B cell (primary cell): ENCODE measurements around the gene NFASC. TPM values are rescaled to one million over a fixed set of nuclear protein-coding genes. Genes with fewer than 3 reads are reported as not detected.
A peak's percentile ranks its signal among the peaks of the same experiment; 100 is the strongest.

ENCODE experiments used
- ATAC-seq: fragments of 200-7000 bp; cut with Tn5 transposase; one replicate; pipeline ENCODE4 v1.10.0; 2021; ENCODE audit warnings: low read depth, mild to moderate bottlenecking, moderate number of reproducible peaks, moderate library complexity
- CTCF ChIA-PET: fragments of 350-600 bp; sonication (Branson Sonifier 250); formaldehyde crosslinking; loops from one replicate; lab custom pipeline; 2021; ENCODE audit warnings: antibody characterized with exemption, inconsistent platforms; lab: Charles Lee
- POLR2A ChIA-PET: fragments of 350-600 bp; sonication (Branson Sonifier 250); formaldehyde crosslinking; loops from one replicate; lab custom pipeline; 2021; ENCODE audit warnings: antibody characterized with exemption; lab: Charles Lee
- DNase-seq: peaks from one replicate; pipeline ENCODE4 v3.0.0; 2013
- H2AFZ ChIP-seq: 2 replicates; pipeline ENCODE4 v1.6.1; 2012; ENCODE audit warnings: mild to moderate bottlenecking, low read depth, low read length; ENCODE audit not compliant: insufficient read depth, poor library complexity, severe bottlenecking
- H3K27ac ChIP-seq, 2 donors: 1 replicate in 1 of 2; 2 replicates in 1 of 2; pipeline ENCODE4 v1.5.1; 2012 to 2013; ENCODE audit warnings: low read length in 2 of 2, mild to moderate bottlenecking in 2 of 2, moderate library complexity in 1 of 2
- H3K27me3 ChIP-seq, 4 experiments: fragments of 200-600 bp in 1 of 4; sonication (generic) in 1 of 4; replicated peaks in 1 of 4; 1 replicate in 2 of 4; 2 replicates in 2 of 4; pipeline versions ENCODE4 v1.6.1 to v1.7.0; 2013 to 2016; ENCODE audit warnings: low read length in 3 of 4, mild to moderate bottlenecking in 2 of 4, mixed read lengths in 1 of 4, moderate library complexity in 1 of 4; ENCODE audit not compliant: insufficient read depth in 4 of 4, control insufficient read depth in 3 of 4; ENCODE audit errors: control extremely low read depth in 1 of 4
- H3K36me3 ChIP-seq, 2 experiments: replicated peaks in 1 of 2; 1 replicate in 1 of 2; 2 replicates in 1 of 2; pipeline versions ENCODE4 v1.6.1 to v1.7.1; 2013; ENCODE audit warnings: low read length in 1 of 2; ENCODE audit not compliant: insufficient read depth in 2 of 2, control insufficient read depth in 1 of 2; ENCODE audit errors: control extremely low read depth in 1 of 2, extremely low read depth in 1 of 2
- H3K4me1 ChIP-seq, 2 donors: fragments of 200-600 bp in 1 of 2; sonication (generic) in 1 of 2; 1 replicate in 1 of 2; 2 replicates in 1 of 2; pipeline versions ENCODE4 v1.5.1 to v1.6.1; 2013 to 2017; ENCODE audit warnings: low read length in 2 of 2; ENCODE audit not compliant: control insufficient read depth in 2 of 2, insufficient read depth in 2 of 2
- H3K4me2 ChIP-seq: replicated peaks from 2 replicates; pipeline ENCODE3; 2012; ENCODE audit warnings: mild to moderate bottlenecking, low read depth, low read length; ENCODE audit not compliant: poor library complexity, severe bottlenecking
- H3K4me3 ChIP-seq, 5 experiments: fragments of 200-600 bp in 1 of 5; sonication (generic) in 1 of 5; 1 replicate in 3 of 5; 2 replicates in 2 of 5; pipeline versions ENCODE4 v1.5.1 to v1.7.0; 2011 to 2016; ENCODE audit warnings: low read length in 4 of 5, mild to moderate bottlenecking in 4 of 5, low read depth in 2 of 5, control low read depth in 1 of 5, moderate library complexity in 1 of 5; ENCODE audit not compliant: insufficient read depth in 1 of 5; ENCODE audit errors: control extremely low read depth in 1 of 5, extremely low read depth in 1 of 5
- H3K79me2 ChIP-seq: fragments of 200-600 bp; sonication (generic); one replicate; pipeline ENCODE4 v1.6.0; 2016; ENCODE audit warnings: low read length; ENCODE audit not compliant: control insufficient read depth, insufficient read depth
- H3K9ac ChIP-seq: fragments of 200-600 bp; sonication (generic); 2 replicates; pipeline ENCODE4 v1.6.1; 2017; ENCODE audit warnings: mild to moderate bottlenecking, low read length, moderate library complexity
- H3K9me3 ChIP-seq, 3 donors: one replicate each; pipeline versions ENCODE4 v1.6.1 to v1.7.1; 2013; ENCODE audit warnings: low read length in 2 of 3; ENCODE audit not compliant: control insufficient read depth in 2 of 3, insufficient read depth in 1 of 3; ENCODE audit errors: control extremely low read depth in 1 of 3
- H4K20me1 ChIP-seq: 2 replicates; pipeline ENCODE4 v1.6.0; 2012; ENCODE audit warnings: mild to moderate bottlenecking, low read length; ENCODE audit not compliant: insufficient read depth, control insufficient read depth, poor library complexity, severe bottlenecking
- H3K27ac Mint-ChIP-seq: one replicate; pipeline ENCODE4 v1.8.0; 2021; ENCODE audit warnings: mixed read lengths
- H3K27me3 Mint-ChIP-seq: one replicate; pipeline ENCODE4 v1.8.0; 2021; ENCODE audit warnings: mixed read lengths
- H3K4me1 Mint-ChIP-seq: one replicate; pipeline ENCODE4 v1.8.0; 2021; ENCODE audit warnings: mixed read lengths
- H3K4me3 Mint-ChIP-seq: one replicate; pipeline ENCODE4 v1.8.0; 2021; ENCODE audit warnings: mixed read lengths
- H3K9me3 Mint-ChIP-seq: one replicate; pipeline ENCODE4 v1.8.0; 2022; ENCODE audit warnings: mixed read lengths; ENCODE audit not compliant: insufficient read depth
- EZH2 ChIP-seq: IDR thresholded peaks from 2 replicates; pipeline ENCODE4 v1.6.1; 2012; ENCODE audit warnings: borderline replicate concordance, low read depth, mild to moderate bottlenecking, moderate library complexity, low read length; ENCODE audit not compliant: insufficient read depth, poor library complexity, severe bottlenecking
- WGBS: methylation state at CpG from one replicate; pipeline ENCODE4 v1.1.5; 2013; ENCODE audit warnings: missing lambda C conversion rate; ENCODE audit not compliant: insufficient coverage; 5-methylcytosine and 5-hydroxymethylcytosine counted together
- intact Hi-C: fragments of 100-400 bp; cut with micrococcal nuclease; formaldehyde crosslinking; loops from one replicate; pipeline ENCODE4 v1.10.0; 2022
- polyA plus RNA-seq: library from polyadenylated mRNA; depleted of rRNA; stranded (reverse); fragments of >200 nt; gene quantifications from 2 replicates; pipeline ENCODE4 v1.2.3, GENCODE V29; 2012
- total RNA-seq, 2 donors: library from RNA; stranded (reverse); fragments of 120-200 nt in 1 of 2; gene quantifications; 1 replicate in 1 of 2; 2 replicates in 1 of 2; pipeline versions ENCODE4 v1.2.3 to v1.2.4, GENCODE V29; 2013 to 2022
- TF ChIP-seq, protein P1 (sequence below): fragments of 200-600 bp; IDR thresholded peaks from one replicate; pipeline ENCODE4 v1.8.0; 2022; ENCODE audit warnings: antibody characterized with exemption, mild to moderate bottlenecking

The NFASC gene
- total and polyA plus RNA-seq, 2 donors (not counting 1 experiment from before 2014, with no cell fraction given): 0.06 to 0.39 TPM

DNA sequence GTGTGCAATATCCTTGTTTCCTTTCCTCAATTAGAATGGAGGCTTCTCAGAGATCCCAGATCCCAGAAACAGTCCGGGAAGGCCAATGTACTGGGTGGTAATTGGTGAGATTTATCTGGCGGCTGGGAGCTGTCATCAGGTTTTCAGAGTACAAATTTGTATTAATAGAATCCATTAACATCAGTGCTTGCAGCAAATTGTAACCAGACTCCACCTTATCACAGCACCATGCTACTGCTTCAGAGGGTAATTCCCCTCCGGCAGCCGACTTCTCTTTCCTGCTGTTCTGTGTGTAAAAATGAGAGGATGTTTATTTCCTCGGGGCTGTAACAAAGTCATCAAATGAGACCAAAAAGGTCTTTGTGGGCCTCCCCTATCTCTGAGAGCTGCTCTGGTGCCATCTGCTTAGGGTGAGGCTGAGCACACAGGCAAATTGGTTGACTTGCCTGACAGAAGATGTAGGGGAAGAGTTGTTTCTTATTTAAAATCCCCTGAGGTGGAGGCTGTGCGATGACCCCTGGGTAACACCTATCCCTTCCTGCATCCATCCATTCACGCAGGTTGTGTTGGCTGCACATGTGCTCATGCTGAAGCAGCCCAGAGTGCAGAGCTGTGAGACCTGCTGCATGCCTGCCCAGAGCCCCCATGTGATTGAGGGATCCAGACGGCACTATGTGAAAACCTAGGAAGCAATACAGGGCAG is 19.2 kb downstream of the NFASC start:
- peak; percentile 58 for ATAC-seq
- H3K27me3 Mint-ChIP-seq: peaks cover 20% of the 10 kb centered on the region
- TF ChIP-seq EZH2: no peak
- TF ChIP-seq, protein P1, sequence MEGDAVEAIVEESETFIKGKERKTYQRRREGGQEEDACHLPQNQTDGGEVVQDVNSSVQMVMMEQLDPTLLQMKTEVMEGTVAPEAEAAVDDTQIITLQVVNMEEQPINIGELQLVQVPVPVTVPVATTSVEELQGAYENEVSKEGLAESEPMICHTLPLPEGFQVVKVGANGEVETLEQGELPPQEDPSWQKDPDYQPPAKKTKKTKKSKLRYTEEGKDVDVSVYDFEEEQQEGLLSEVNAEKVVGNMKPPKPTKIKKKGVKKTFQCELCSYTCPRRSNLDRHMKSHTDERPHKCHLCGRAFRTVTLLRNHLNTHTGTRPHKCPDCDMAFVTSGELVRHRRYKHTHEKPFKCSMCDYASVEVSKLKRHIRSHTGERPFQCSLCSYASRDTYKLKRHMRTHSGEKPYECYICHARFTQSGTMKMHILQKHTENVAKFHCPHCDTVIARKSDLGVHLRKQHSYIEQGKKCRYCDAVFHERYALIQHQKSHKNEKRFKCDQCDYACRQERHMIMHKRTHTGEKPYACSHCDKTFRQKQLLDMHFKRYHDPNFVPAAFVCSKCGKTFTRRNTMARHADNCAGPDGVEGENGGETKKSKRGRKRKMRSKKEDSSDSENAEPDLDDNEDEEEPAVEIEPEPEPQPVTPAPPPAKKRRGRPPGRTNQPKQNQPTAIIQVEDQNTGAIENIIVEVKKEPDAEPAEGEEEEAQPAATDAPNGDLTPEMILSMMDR: no peak
- ChIA-PET CTCF (no interaction called here), POLR2A (no interaction called here)
- Histone ChIP-seq H3K27ac (peak overlapping the region; percentile 13 to 23), H2AFZ (peak overlapping the region; percentile 62), H3K4me3 (no peak overlapping the region), H3K36me3 (no peaks in the 10 kb centered on the region), H3K4me2 (peak overlapping the region; percentile 39), H3K4me1 (peaks cover 11% of the 10 kb centered on the region in 2 donors), H3K9me3 (no peaks in the 10 kb centered on the region), H3K79me2 (no peaks in the 10 kb centered on the region), H4K20me1 (no peaks in the 10 kb centered on the region), H3K9ac (no peak overlapping the region), H3K27me3 (no peaks in the 10 kb centered on the region)
- peak; percentile 29 for DNase-seq
- H3K9me3 Mint-ChIP-seq: no peaks in the 10 kb centered on the region
- H3K27ac Mint-ChIP-seq: no peak overlapping the region
- H3K4me3 Mint-ChIP-seq: no peak overlapping the region
- WGBS: 33% methylated on average over 2 of the region's 8 CpGs
- intact Hi-C loops: no loop called here
- H3K4me1 Mint-ChIP-seq: peaks cover 10% of the 10 kb centered on the region

DNA sequence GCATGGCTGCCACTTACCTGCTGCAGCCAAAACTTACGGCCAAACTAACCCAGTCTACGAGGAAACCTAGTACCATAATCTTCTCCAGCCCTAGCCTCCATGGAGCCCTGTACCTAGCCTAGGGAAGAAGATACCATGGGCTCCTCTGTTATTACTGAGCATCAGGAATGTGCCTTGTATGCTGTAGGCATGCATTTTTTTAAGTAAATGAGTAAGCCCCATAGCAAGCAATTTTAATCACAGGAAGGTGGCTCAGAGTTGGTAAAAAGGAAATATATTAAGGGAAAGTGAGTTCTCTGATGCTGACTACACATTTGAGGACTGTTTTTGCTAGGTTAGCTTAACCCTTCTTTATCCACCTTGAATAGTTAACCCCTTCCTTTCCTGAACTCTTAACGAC is 21.2 kb downstream of the NFASC start:
- Histone ChIP-seq H3K9me3 (no peaks in the 10 kb centered on the region), H4K20me1 (no peaks in the 10 kb centered on the region), H3K36me3 (no peaks in the 10 kb centered on the region), H2AFZ (no peak overlapping the region), H3K27me3 (peaks cover 0 to 8% (median 2%) of the 10 kb centered on the region in 4 experiments), H3K27ac (no peak overlapping the region), H3K79me2 (no peaks in the 10 kb centered on the region), H3K4me3 (no peak overlapping the region), H3K9ac (no peak overlapping the region), H3K4me1 (peaks cover 11% of the 10 kb centered on the region in 2 donors), H3K4me2 (no peak overlapping the region)
- no peak overlapping the region for H3K4me3 Mint-ChIP-seq
- H3K27ac Mint-ChIP-seq: no peak overlapping the region
- ATAC-seq (no peak), DNase-seq (no peak)
- POLR2A ChIA-PET: no interaction called here
- TF ChIP-seq, protein P1: no peak
- TF ChIP-seq EZH2: no peak
- intact Hi-C loops: no loop called here
- H3K27me3 Mint-ChIP-seq: peaks cover 21% of the 10 kb centered on the region
- peaks cover 10% of the 10 kb centered on the region for H3K4me1 Mint-ChIP-seq
- CTCF ChIA-PET: interaction anchor here (0.6 to 1.5 kb wide), 2 partner anchors 10 to 115 kb away, joined by 3 read pairs; no protein-coding TSS in a partner anchor
- WGBS: 100% methylated on average over 1 of the region's 3 CpGs
- H3K9me3 Mint-ChIP-seq: no peaks in the 10 kb centered on the region
